K562 (cell line): ENCODE results near the gene OR2AT4. TPM values are rescaled to one million over a fixed set of nuclear protein-coding genes. Genes with fewer than 3 reads are reported as not detected.

ENCODE experiments used
- CREB5 ChIP-seq: fragments of 250-450 bp; sonication (Bioruptor Pico); IDR thresholded peaks from 2 replicates; pipeline ENCODE4 v1.5.0; 2020; ENCODE audit warnings: mild to moderate bottlenecking
- CREM ChIP-seq: IDR thresholded peaks from 2 replicates; pipeline ENCODE4 v1.6.1; 2014; ENCODE audit warnings: antibody characterized with exemption, low read depth
- DNMT1 ChIP-seq: fragments of 450-650 bp; IDR thresholded peaks from 2 replicates; pipeline ENCODE4 v1.6.1; 2016; ENCODE audit warnings: antibody characterized with exemption, mild to moderate bottlenecking
- HNRNPL ChIP-seq: fragments of 200-400 bp; formaldehyde crosslinking; IDR thresholded peaks from 2 replicates; pipeline ENCODE4 v1.6.1; 2017; ENCODE audit warnings: low read depth, mild to moderate bottlenecking, low read length
- MCM3 ChIP-seq: fragments of 450-650 bp; IDR thresholded peaks from 2 replicates; pipeline ENCODE4 v1.6.1; 2016
- PURB ChIP-seq: sonication (generic); formaldehyde crosslinking; IDR thresholded peaks from 2 replicates; pipeline ENCODE4 v1.9.0; 2021; ENCODE audit warnings: low read depth, mild to moderate bottlenecking, missing genetic modification reagents
- RBFOX2 ChIP-seq: fragments of 200-400 bp; formaldehyde crosslinking; IDR thresholded peaks from 2 replicates; pipeline ENCODE4 v1.6.1; 2017; ENCODE audit warnings: low read depth, mild to moderate bottlenecking, low read length, moderate library complexity
- SP1 ChIP-seq: sonication (generic); formaldehyde crosslinking; IDR thresholded peaks from 2 replicates; pipeline ENCODE4 v1.8.1; 2022; ENCODE audit warnings: mild to moderate bottlenecking, missing genetic modification reagents
- SP2 ChIP-seq: IDR thresholded peaks from 2 replicates; pipeline ENCODE4 v1.6.1; 2011; ENCODE audit warnings: mild to moderate bottlenecking, low read depth, low read length, moderate library complexity; ENCODE audit not compliant: poor library complexity, severe bottlenecking; ENCODE audit errors: extremely low read depth
- TFAP4 ChIP-seq: sonication (generic); formaldehyde crosslinking; IDR thresholded peaks from 2 replicates; pipeline ENCODE4 v1.8.0; 2022; ENCODE audit warnings: missing genetic modification reagents, mild to moderate bottlenecking, moderate library complexity, borderline replicate concordance
- THRA ChIP-seq: fragments of 450-650 bp; IDR thresholded peaks from 2 replicates; pipeline ENCODE4 v1.6.1; 2017; ENCODE audit warnings: mild to moderate bottlenecking, moderate library complexity
- TSC22D4 ChIP-seq: fragments of 450-650 bp; IDR thresholded peaks from 2 replicates; pipeline ENCODE4 v1.6.1; 2016; ENCODE audit warnings: missing genetic modification characterization, missing biosample characterization, control low read depth
- XRCC4 ChIP-seq: IDR thresholded peaks from one replicate; pipeline ENCODE4 v1.6.1; 2011; ENCODE audit not compliant: insufficient read depth, insufficient read length; ENCODE audit errors: extremely low read depth
- ZBTB17 ChIP-seq: fragments of 450-650 bp; formaldehyde crosslinking; IDR thresholded peaks from 2 replicates; pipeline ENCODE4 v1.4.0; 2020; ENCODE audit warnings: mild to moderate bottlenecking
- ZBTB33 ChIP-seq: sonication (generic); formaldehyde crosslinking; IDR thresholded peaks from 2 replicates; pipeline ENCODE4 v1.8.1; 2023; ENCODE audit warnings: mild to moderate bottlenecking, missing genetic modification reagents
- ZHX1 ChIP-seq: fragments of 150-350 bp; conservative IDR thresholded peaks from 2 replicates; pipeline ENCODE4 v1.6.1; 2014; ENCODE audit warnings: low read length
- ZNF274 ChIP-seq: IDR thresholded peaks from 2 replicates; pipeline ENCODE4 v1.6.1; 2011; ENCODE audit warnings: low read depth, mild to moderate bottlenecking, low read length, moderate library complexity, borderline replicate concordance
- ZNF75A ChIP-seq: fragments of 450-650 bp; formaldehyde crosslinking; IDR thresholded peaks from 2 replicates; pipeline ENCODE4 v1.4.0; 2020; ENCODE audit warnings: mild to moderate bottlenecking
- ZNF79 ChIP-seq: fragments of 250-450 bp; sonication (Bioruptor Pico); IDR thresholded peaks from 2 replicates; pipeline ENCODE4 v1.4.0; 2020; ENCODE audit warnings: low read depth, mild to moderate bottlenecking, moderate library complexity
- polyA plus RNA-seq, 8 experiments: library from polyadenylated mRNA; depleted of rRNA in 4 of 8; stranded (reverse) in 5 of 8; unstranded in 3 of 8; fragments of >200 nt; fragmentation: Nextera tagmentation in 2 of 8; fragmentation: Illumina TruSeq in 1 of 8; extraction: Ambion mirVana in 2 of 8; extraction: Trizol in 1 of 8; gene quantifications; 2 replicates each; pipeline versions ENCODE4 v1.2.1 to v1.2.3, GENCODE V29; 2011 to 2014; ENCODE audit warnings: inconsistent platforms in 1 of 8, missing spikeins in 1 of 8
- total RNA-seq, 7 experiments: library from RNA; depleted of rRNA in 6 of 7; stranded (reverse); fragments of >200 nt in 6 of 7; fragmentation: Illumina TruSeq in 2 of 7; extraction: Trizol in 2 of 7; gene quantifications; 2 replicates each; pipeline versions ENCODE4 v1.2.1 to v1.2.3, GENCODE V29; 2011 to 2021; ENCODE audit warnings: low replicate concordance in 1 of 7

OR2AT4 gene
- total and polyA plus RNA-seq, 9 of the 15 experiments (the other 6 are each of a cell fraction or from before 2014, with no cell fraction given): 0.86 to 3.1 (median 2.0) TPM

GRCh38 chr11:75140269-75141138 is 43.8 kb upstream of the OR2AT4 start (continued):
- no peak for TF ChIP-seq TFAP4 (CRISPR knock-in tag)
- TF ChIP-seq CREM: peak; percentile 65
- 0 out of 2 replicates have a peak, but pooled peaks have one; percentile 21 for TF ChIP-seq RBFOX2
- no peak for TF ChIP-seq TSC22D4
- TF ChIP-seq ZHX1: no peak
- no peak for TF ChIP-seq MCM3
- no peak for TF ChIP-seq SP1
- no peak for TF ChIP-seq XRCC4
- peak; percentile 100 for TF ChIP-seq ZBTB33 (CRISPR knock-in tag)
- no peak for TF ChIP-seq DNMT1
- TF ChIP-seq ZNF274: no peak
- no peak for TF ChIP-seq ZNF75A
- TF ChIP-seq PURB (CRISPR knock-in tag): no peak
- TF ChIP-seq SP2: no peak
- TF ChIP-seq ZBTB17 (CRISPR knock-in tag): no peak
- no peak for TF ChIP-seq ZNF79 (CRISPR knock-in tag)
- TF ChIP-seq HNRNPL: no peak
- no peak for TF ChIP-seq THRA
- TF ChIP-seq CREB5 (CRISPR knock-in tag): no peak
